Measurements from ENCODE around the gene ZBTB7B.

Gene ZBTB7B

DNA sequence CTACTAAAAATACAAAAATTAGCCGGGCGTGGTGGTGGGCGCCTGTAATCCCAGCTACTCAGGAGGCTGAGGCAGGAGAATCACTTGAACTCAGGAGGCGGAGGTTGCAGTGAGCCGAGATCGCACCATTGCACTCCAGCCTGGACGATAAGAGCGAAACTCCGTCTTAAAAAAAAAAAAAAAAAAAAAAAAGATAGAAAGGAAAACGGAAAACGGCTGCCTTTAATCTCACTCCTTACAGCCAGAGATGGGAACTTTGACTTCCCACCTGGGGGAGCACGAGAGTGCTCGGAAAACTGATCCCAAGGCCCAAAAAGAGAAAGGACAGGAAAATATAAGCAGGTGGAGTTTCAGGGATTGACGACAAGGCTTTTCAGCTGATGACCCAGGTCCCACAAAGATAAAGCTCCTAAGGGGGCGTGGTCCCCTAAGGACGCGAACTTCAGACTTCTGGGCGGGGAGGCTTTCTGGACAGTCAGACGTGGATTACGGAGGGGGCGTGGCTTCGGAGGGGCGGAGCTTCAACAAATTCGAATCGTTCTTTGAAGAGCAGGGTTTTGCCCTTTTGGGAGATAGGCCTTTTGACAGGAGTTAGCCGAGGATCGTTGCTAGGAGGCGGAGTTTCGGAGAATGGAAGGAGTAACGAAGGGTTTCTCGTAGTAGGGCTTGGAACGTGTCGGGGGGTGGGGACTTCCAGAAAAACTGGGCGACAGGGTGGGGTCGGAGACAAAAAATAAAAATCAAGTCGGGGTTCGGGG lies 29.1 kb upstream of the ZBTB7B start:
- TF ChIP-seq, protein P1, sequence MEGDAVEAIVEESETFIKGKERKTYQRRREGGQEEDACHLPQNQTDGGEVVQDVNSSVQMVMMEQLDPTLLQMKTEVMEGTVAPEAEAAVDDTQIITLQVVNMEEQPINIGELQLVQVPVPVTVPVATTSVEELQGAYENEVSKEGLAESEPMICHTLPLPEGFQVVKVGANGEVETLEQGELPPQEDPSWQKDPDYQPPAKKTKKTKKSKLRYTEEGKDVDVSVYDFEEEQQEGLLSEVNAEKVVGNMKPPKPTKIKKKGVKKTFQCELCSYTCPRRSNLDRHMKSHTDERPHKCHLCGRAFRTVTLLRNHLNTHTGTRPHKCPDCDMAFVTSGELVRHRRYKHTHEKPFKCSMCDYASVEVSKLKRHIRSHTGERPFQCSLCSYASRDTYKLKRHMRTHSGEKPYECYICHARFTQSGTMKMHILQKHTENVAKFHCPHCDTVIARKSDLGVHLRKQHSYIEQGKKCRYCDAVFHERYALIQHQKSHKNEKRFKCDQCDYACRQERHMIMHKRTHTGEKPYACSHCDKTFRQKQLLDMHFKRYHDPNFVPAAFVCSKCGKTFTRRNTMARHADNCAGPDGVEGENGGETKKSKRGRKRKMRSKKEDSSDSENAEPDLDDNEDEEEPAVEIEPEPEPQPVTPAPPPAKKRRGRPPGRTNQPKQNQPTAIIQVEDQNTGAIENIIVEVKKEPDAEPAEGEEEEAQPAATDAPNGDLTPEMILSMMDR (conservative IDR thresholded peaks at IDR 0.05) = no peak; the same call in 1 of the 2 replicates
- H3K27ac ChIP-seq = peak overlapping the region; percentile 94

DNA sequence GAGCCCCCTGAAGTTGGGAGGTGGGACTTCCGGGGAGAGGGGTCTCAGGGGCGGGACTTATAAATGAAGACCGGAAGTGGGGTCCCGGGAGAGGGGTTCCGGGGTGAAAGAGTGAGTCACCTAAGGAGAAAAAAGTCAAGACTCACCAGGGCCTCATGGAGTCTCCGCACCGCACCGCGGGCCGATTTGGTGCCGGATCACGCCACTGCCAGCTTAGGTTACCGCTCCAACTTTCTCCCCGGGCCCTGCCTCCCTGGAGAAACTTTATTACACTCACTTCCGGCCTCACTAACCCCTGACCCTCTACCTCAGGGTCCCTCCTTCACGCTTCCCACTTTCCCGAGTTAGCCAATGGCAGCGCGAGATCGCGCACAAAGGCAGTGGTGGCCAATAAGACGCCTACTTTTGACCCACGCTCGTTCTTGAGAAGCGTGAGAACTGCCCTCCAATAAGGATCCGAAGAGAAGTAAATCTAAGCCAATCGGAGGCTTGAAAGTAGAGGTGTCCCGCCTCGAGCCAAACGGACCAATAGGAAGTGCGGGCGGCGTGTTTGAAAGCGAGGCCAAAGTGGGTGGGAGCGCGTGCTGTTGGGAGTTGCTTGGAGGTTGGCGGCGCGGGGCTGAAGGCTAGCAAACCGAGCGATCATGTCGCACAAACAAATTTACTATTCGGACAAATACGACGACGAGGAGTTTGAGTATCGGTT lies 28.3 kb upstream of the ZBTB7B start, which contains the start of gene CKS1B:
CKS1B (plus strand) TSS at position 580 of the 706 bp plus-strand sequence; CDS start at position 645, 65 bp downstream.
- peak within 1 kb of the TSS; percentile 94 for H3K27ac ChIP-seq
- TF ChIP-seq, protein P1 (conservative IDR thresholded peaks at IDR 0.05) = no peak

DNA sequence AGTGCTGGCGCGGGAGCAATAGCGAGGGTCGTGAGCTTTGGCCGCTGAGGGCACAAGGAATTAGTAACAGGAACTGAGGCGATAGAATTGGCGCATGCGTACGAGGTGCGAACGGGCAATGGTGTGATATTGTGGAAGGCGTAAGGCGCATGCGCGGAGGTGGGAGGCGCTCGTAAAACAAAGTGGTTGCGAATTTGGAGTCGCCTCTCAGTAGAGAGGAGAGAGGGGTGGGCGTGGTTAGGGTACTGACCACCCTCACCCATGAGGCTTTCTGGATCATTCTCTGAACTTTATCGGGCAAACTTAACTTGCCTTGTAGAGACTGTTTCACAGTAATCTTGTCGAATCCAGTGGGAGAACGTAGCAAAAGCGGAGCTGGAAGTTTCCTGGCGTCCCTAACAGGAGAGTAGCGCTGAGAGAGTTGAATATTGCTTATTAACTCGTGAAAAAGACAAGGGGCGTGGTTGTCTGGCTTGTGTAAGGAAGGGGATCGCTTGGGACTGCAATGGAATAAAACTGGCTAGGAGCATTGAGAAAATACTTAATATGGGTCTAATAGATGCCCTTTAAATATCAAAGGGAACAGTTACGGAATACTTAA lies 27.7 kb upstream of the ZBTB7B start:
- H3K27ac ChIP-seq = peak overlapping the region; percentile 94
- TF ChIP-seq, protein P1 (conservative IDR thresholded peaks at IDR 0.05) = no peak

DNA sequence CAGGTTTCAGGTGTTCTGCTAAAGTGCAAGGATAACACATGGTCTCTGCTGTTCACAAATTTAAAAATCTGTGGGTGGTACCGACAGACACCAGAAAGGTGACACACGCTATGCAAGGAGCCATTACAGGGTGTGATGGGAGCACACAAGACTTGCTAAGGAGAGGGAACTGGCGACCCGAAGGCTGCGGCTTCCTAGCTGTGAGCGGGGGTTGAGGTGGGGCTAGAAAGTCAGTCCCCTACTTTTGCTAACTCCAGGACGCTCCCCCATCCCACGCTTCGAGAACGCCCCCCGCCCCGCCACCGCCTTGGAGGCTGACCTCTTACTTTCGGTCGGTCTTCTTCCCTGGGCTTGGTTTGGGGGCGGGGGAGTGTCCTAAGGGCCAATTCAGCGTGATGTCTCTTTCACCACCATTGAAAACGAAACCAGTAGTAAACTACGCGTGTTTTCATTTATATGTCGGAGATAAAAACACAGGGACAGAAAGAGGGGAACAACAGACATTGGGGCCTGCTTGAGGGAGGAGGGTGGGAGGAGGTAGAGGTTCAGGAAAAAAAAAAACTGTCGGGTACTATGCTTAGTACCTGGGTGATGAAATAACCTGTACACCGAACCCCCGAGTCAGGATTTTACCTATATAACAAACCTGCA lies 27.1 kb upstream of the ZBTB7B start:
- H3K27ac ChIP-seq = peak overlapping the region; percentile 94
- TF ChIP-seq, protein P1 (conservative IDR thresholded peaks at IDR 0.05) = no peak

DNA sequence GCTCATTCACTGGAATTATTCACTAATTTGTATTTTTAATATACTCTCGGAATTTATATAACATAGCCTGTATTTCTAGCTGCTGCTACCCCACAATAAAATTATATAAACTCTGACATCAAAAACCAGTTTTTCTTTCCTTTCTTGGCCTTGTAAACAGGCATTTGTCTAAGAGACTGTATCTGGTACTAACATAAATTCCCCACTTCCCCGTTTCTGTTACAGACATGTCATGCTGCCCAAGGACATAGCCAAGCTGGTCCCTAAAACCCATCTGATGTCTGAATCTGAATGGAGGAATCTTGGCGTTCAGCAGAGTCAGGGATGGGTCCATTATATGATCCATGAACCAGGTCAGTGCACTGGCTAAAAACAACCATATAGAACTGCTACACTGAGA lies 24.8 kb upstream of the ZBTB7B start:
- peak overlapping the region; percentile 94; the same call in 1 of the 2 replicates for H3K27ac ChIP-seq

DNA sequence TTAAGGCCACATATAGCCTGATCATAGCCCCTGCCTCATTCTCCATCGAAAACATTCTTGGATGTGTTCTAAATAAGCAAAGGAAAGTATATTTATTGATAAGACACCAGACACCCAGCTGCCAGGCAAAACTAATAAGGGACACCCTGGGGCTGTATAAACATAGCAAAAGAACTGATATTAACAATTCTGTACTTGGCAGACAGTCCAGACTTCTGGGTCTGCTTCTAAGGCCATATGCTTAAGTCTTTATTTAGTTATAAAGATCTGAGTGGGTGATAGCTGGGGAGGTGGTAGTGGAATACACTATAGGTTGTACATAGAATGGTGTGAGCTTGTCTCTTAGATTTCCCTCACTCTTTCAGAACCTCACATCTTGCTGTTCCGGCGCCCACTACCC lies 24.2 kb upstream of the ZBTB7B start:
- TF ChIP-seq, protein P1 (conservative IDR thresholded peaks at IDR 0.05) = no peak
- H3K27ac ChIP-seq = peak overlapping the region; percentile 94; the same call in 1 of the 2 replicates

DNA sequence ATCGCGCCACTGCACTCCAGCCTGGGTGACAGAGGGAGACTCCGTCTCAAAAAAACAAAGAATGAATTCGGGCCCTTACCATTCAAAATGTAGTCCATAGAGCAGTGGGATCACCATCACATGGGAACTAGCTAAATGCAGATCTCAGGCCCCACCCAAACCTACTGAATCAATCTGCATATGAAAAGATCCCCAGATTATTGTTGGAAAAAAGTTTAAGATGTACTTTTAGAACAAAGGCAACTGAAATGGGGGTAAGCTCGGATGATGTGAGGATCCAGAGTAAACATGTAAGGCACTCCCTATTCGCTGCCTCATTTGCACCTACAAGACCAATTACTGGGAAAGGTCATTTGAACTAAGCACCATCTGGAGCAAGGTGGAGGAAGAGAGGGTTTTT lies 20.3 kb upstream of the ZBTB7B start:
- TF ChIP-seq, protein P1 (conservative IDR thresholded peaks at IDR 0.05) = no peak
- H3K27ac ChIP-seq = peak overlapping the region; percentile 78
